Stomach (tissue), 4 donors: ENCODE results near the gene HS6ST3.

Experiments
- CTCF ChIP-seq, 7 experiments: fragments of 450-650 bp in 4 of 7; fragments of 200-600 bp in 3 of 7; sonication (generic) in 3 of 7; IDR thresholded peaks; one replicate each; pipeline ENCODE4 v1.5.1; 2016 to 2019; ENCODE audit warnings: antibody characterized with exemption in 7 of 7, control low read depth in 2 of 7, mild to moderate bottlenecking in 1 of 7
- EP300 ChIP-seq: sonication (generic); formaldehyde crosslinking; IDR thresholded peaks from one replicate; pipeline ENCODE4 v1.6.1; 2017; ENCODE audit warnings: antibody characterized with exemption
- POLR2A ChIP-seq, 4 donors: fragments of 450-650 bp; IDR thresholded peaks; one replicate each; pipeline ENCODE4 v1.6.1; 2016; ENCODE audit warnings: antibody characterized with exemption in 4 of 4, control low read depth in 2 of 4, mild to moderate bottlenecking in 1 of 4, moderate library complexity in 1 of 4
- POLR2AphosphoS5 ChIP-seq, 3 donors: sonication (generic); formaldehyde crosslinking; IDR thresholded peaks; one replicate each; pipeline ENCODE4 v1.6.1; 2016; ENCODE audit warnings: antibody characterized with exemption in 3 of 3

- no peak for TF ChIP-seq CTCF (IDR thresholded peaks at IDR 0.05)
- TF ChIP-seq POLR2A (IDR thresholded peaks at IDR 0.05), result no peak
- TF ChIP-seq EP300, result no peak
- no peak for TF ChIP-seq POLR2AphosphoS5 (IDR thresholded peaks at IDR 0.05)
These were observed 716.8 kb downstream of the HS6ST3 start for GRCh38 chr13:96806746-96807145.
